Heart right ventricle (tissue), 16 donors: ENCODE results near the gene CDC42EP5. TPM values are rescaled to one million over a fixed set of nuclear protein-coding genes. Genes with fewer than 3 reads are reported as not detected.
A peak's percentile ranks its signal among the peaks of the same experiment; 100 is the strongest.

Source experiments
- ATAC-seq, 8 donors: fragments of 200-7000 bp; cut with Tn5 transposase; one replicate each; pipeline ENCODE4 v1.9.1; 2020; ENCODE audit warnings: mild to moderate bottlenecking in 8 of 8, moderate library complexity in 8 of 8, moderate number of reproducible peaks in 1 of 8
- DNase-seq, 2 donors: peaks; one replicate each; pipeline ENCODE4 v3.0.0-alpha.2; 2020
- H3K27ac ChIP-seq, 10 donors: fragments of 200-600 bp; sonication (generic) in 2 of 10; one replicate each; pipeline versions ENCODE4 v1.5.0 to v1.8.0; 2020 to 2022; ENCODE audit warnings: mild to moderate bottlenecking in 3 of 10
- H3K27me3 ChIP-seq, 7 donors: fragments of 200-600 bp; one replicate each; pipeline ENCODE4 v1.8.0; 2021 to 2022; ENCODE audit warnings: mild to moderate bottlenecking in 2 of 7
- H3K36me3 ChIP-seq, 9 donors: fragments of 200-600 bp; sonication (generic) in 1 of 9; one replicate each; pipeline versions ENCODE4 v1.5.0 to v1.8.0; 2020 to 2022; ENCODE audit warnings: mild to moderate bottlenecking in 2 of 9
- H3K4me1 ChIP-seq, 9 donors: fragments of 200-600 bp; sonication (generic) in 1 of 9; one replicate each; pipeline versions ENCODE4 v1.5.0 to v1.8.0; 2020 to 2022; ENCODE audit warnings: mild to moderate bottlenecking in 4 of 9
- H3K4me3 ChIP-seq, 10 donors: fragments of 200-600 bp; sonication (generic) in 2 of 10; one replicate each; pipeline versions ENCODE4 v1.5.0 to v1.8.0; 2020 to 2022; ENCODE audit warnings: mild to moderate bottlenecking in 7 of 10, moderate library complexity in 2 of 10
- H3K9me3 ChIP-seq, 11 donors: fragments of 200-600 bp in 10 of 11; sonication (generic) in 2 of 11; one replicate each; pipeline versions ENCODE4 v1.5.0 to v1.8.0; 2013 to 2022; ENCODE audit warnings: mild to moderate bottlenecking in 2 of 11, control low read depth in 1 of 11, moderate library complexity in 1 of 11
- CTCF ChIP-seq, 9 donors: fragments of 200-600 bp; sonication (generic) in 2 of 9; IDR thresholded peaks; one replicate each; pipeline versions ENCODE4 v1.5.0 to v1.8.0; 2021 to 2022; ENCODE audit warnings: antibody characterized with exemption in 9 of 9, mild to moderate bottlenecking in 5 of 9, moderate library complexity in 1 of 9
- WGBS, 2 donors: extraction: QIAGEN DNeasy Blood & Tissue Kit; methylation state at CpG; one replicate each; pipeline ENCODE4 v1.1.7; 2013; ENCODE audit warnings: inconsistent platforms in 1 of 2; 5-methylcytosine and 5-hydroxymethylcytosine counted together
- intact Hi-C, 10 donors: fragments of 100-400 bp; cut with DNase I; formaldehyde crosslinking; loops; one replicate each; pipeline versions ENCODE4 v1.11.1 to v1.14.2; 2022
- polyA plus RNA-seq, 2 donors: library from polyadenylated mRNA; stranded (reverse); fragments of 200-250 nt; gene quantifications; one replicate each; pipeline ENCODE4 v1.2.3, GENCODE V29; 2013
- total RNA-seq, 10 donors: library from RNA; stranded (reverse); fragmentation: NEBNext Ultra II Directional in 3 of 10; extraction: Animal tissue kit (Norgen Biotek cat#: 25700) in 3 of 10; gene quantifications; one replicate each; pipeline versions ENCODE4 v1.2.1 to v1.2.4, GENCODE V29; 2021 to 2023
- donor health status: Arrhythmogenic right ventricular cardiomyopathy.
- donor health status: ischemic (EF 13 %, LVEDD 7.1; RV severe dilation, severe dysfunction).
- donor health status: healthy with polysubstance abuse.
- donor health status: DM: no; HTN: yes; CAD: no.
- donor health status: DM: no; HTN: no; CAD: no.
- donor health status: ischemic (EF 25% LVEDD 6.9; RV normal size, moderate dysfunction).
- donor health status: ischemic (EF 25% LVEDD 5.7; RV mildly dilated, moderate dysfunction).
- donor health status: healthy.
- donor health status: DM: yes; HTN: yes; CAD: no.
- donor health status: Ischemic cardiomyopathy.
- donor health status: ischemic (EF 35%, LVEDD 5.7; RV mildly dilated, moderate dysfunction).
- donor health status: nonischemic (EF 11% LVEDD 7.7; RV severe dilation, severe dysfunction).
- donor health status: DM: yes; HTN: yes; CAD: no.
- donor health status: PGD.
- donor health status: ischemic (EF 29% LVEDD 5.4; RV normal size, mild dysfunction).
- donor health status: nonischemic (EF 23%, LVEDD 6.1; RV moderate dilation, normal function).

The CDC42EP5 gene
- total and polyA plus RNA-seq, 12 donors: 5.3 to 22.8 (median 10.9) TPM

GRCh38 chr19:54485851-54486250 is 12.8 kb upstream of the CDC42EP5 start:
- H3K9me3 ChIP-seq: no peaks in the 10 kb centered on the region
- peaks cover 0 to 82% (median 14%) of the 10 kb centered on the region in 7 donors for H3K27me3 ChIP-seq
- intact Hi-C loops: loop anchor here in 2 of 10 donors (5.0 to 10.0 kb wide), 2 partner anchors 176 to 189 kb away; partner anchors contain the start of gene LILRB4 (in 1 of the 2)
- H3K4me1 ChIP-seq: peaks cover 0 to 15% (median 0%) of the 10 kb centered on the region in 9 donors
- DNase-seq: no peak
- 72 to 73% methylated on average over 5 of the region's 5 CpGs for WGBS, 2 donors
- no peak for TF ChIP-seq CTCF (IDR thresholded peaks at IDR 0.05)
- no peak for ATAC-seq
- H3K4me3 ChIP-seq: no peak overlapping the region
- H3K27ac ChIP-seq: no peak overlapping the region
- H3K36me3 ChIP-seq: no peaks in the 10 kb centered on the region

- intact Hi-C loops: loop anchor here in 8 of 10 donors (5.0 to 10.0 kb wide), 3 partner anchors 188 to 193 kb away; no protein-coding TSS in a partner anchor
- WGBS, 2 donors: 75 to 78% methylated on average over 10 of the region's 10 CpGs
- Histone ChIP-seq H3K27me3 (peaks cover 0 to 78% (median 21%) of the 10 kb centered on the region in 7 donors), H3K27ac (no peak overlapping the region), H3K36me3 (no peaks in the 10 kb centered on the region), H3K9me3 (no peaks in the 10 kb centered on the region), H3K4me1 (peaks cover 0 to 26% (median 0%) of the 10 kb centered on the region in 9 donors), H3K4me3 (no peak overlapping the region)
- TF ChIP-seq CTCF (IDR thresholded peaks at IDR 0.05): no peak
- DNase-seq (no peak), ATAC-seq (no peak)
Observed at GRCh38 chr19:54484451-54484850, 11.4 kb upstream of the CDC42EP5 start.

- intact Hi-C loops: loop anchor here in 8 of 10 donors (5.0 to 10.0 kb wide), 3 partner anchors 189 to 194 kb away; no protein-coding TSS in a partner anchor
- Histone ChIP-seq H3K27me3 (peaks cover 0 to 77% (median 21%) of the 10 kb centered on the region in 7 donors), H3K36me3 (no peaks in the 10 kb centered on the region), H3K4me1 (peaks cover 0 to 27% (median 0%) of the 10 kb centered on the region in 9 donors), H3K27ac (no peak overlapping the region), H3K4me3 (no peak overlapping the region), H3K9me3 (no peaks in the 10 kb centered on the region)
- WGBS, 2 donors: 76 to 89% methylated on average over 3 of the region's 3 CpGs
- TF ChIP-seq CTCF (IDR thresholded peaks at IDR 0.05): no peak
- DNase-seq: no peak
- no peak for ATAC-seq
Observed at GRCh38 chr19:54482889-54483288, 9.8 kb upstream of the CDC42EP5 start.

GRCh38 chr19:54481326-54481930 is 8.3 kb upstream of the CDC42EP5 start:
- H3K36me3 ChIP-seq: no peaks in the 10 kb centered on the region
- peak in 1 of 2 donors; percentile 27 for DNase-seq
- TF ChIP-seq CTCF (IDR thresholded peaks at IDR 0.05): peak in 8 of 9 donors; percentile 51 to 79 (median 64)

More at GRCh38 chr19:54481326-54481930, 8.3 kb upstream of the CDC42EP5 start:
- Histone ChIP-seq H3K4me3 (no peak overlapping the region), H3K4me1 (peaks cover 0 to 27% (median 0%) of the 10 kb centered on the region in 9 donors), H3K9me3 (no peaks in the 10 kb centered on the region), H3K27ac (no peak overlapping the region), H3K27me3 (peaks cover 0 to 77% (median 21%) of the 10 kb centered on the region in 7 donors)
- intact Hi-C loops: loop anchor here in 8 of 10 donors (5.0 to 10.0 kb wide), 3 partner anchors 191 to 196 kb away; no protein-coding TSS in a partner anchor
- ATAC-seq: peak in 4 of 8 donors; percentile 37 to 74 (median 51)
- 12 to 14% methylated on average over 16 of the region's 16 CpGs for WGBS, 2 donors
